Stimulated activated CD4-positive, alpha-beta T cell treated with anti-CD3 and anti-CD28 coated beads, Interleukin-15, amount 100 ng/mL, for 48 hours (primary cell): Measurements from ENCODE around the gene RAE1.
"Not testable (repeated sequence)": the region's sequence is repeated elsewhere in the genome, so short reads cannot be mapped to it uniquely, and the experiment has no call there.

Experiments used
- DNase-seq, 2 donors: peaks; one replicate each; pipeline ENCODE4 v3.0.0-alpha.2; 2020; ENCODE audit warnings: low read depth in 2 of 2

RAE1 gene

DNA sequence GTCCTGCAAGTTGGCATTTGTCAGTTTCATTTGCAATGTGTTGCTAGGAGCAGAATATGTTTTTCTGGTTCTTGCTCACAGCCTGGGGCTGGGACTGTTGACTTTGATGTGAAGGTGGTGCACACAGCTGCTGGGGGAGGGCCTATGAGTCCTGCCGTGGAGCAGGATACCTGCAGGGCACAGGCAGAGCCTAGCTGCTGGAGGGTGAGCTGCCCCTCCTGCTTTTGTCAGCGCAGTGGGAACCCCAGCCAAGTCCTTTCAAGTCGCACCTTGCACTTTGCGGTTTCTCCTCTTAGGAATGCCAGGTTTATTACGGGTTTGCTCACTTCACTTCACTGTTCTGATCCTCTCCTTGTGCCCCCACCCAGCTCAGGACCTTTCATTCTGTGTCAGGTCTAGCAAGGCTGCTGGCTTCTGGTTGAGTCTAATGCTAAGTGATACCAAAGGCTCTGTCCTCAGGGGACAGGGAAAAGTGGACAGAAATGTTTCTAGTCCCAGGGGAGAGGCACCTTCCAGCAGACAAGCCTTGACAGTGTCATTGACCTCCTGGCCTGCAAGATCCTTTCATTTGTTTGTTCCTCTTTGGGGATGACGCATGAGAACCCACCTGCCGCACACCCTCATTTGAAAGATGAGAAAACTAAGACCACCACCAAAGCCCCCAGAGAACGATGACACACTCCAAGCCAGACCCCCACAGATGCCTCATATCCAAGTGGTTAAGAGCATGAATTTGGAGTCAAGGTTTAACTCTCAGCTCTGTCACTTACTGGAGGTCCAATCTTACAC is 24.2 kb upstream of the RAE1 start:
- DNase-seq, result no peak

DNA sequence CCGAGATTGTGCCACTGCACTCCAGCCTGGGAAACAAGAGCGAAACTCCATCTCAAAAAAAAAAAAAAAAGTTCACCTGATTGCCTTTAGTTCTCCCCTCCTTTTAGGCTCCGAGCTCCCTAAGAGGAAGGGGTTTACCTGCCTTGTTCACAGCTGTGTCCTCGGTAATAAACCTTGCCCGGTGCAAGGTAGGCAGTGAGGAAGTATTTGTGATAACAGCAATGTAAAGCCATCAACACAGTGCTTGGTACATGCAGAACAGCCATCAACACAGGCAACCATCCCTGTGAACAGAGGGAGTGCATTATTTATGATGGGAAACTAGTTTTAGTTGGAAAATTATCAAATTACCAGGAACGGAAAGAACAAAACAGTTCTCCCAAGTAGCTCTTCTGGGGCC is 23.2 kb upstream of the RAE1 start:
- no peak for DNase-seq

DNA sequence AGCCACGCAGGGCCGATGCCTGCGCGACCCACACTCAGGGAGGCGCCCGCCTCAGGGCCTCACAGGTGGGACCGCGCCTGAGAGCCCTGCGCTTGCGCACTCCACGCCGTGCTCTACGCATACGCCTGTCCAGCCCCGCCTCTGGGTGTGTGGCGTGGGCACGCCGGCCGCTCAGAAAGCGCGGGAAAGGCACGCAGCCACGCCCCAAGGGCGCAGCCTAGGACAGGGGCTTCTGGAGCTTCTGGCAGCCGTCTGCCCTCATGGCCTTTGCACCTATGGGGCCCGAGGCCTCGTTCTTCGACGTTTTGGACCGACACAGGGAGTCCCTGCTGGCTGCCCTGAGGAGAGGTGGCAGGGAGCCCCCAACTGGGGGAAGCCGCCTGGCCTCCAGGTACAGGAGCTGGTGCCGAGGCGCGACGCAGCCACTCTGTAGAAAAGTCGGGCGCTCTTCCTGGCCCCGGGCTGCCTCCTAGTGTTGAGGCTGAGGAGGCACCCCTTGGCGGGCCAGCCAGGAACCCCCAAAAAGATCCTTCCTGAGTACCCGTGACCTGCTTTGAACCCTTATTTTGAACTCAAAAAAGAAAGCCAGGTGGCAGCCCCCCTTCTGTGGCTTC is 21.3 kb upstream of the RAE1 start, which contains the start of gene SPO11:
TSS of gene SPO11 (plus strand) at position 196 of the 614 bp plus-strand sequence. CDS start at position 261, 65 bp downstream.
- no peak for DNase-seq

DNA sequence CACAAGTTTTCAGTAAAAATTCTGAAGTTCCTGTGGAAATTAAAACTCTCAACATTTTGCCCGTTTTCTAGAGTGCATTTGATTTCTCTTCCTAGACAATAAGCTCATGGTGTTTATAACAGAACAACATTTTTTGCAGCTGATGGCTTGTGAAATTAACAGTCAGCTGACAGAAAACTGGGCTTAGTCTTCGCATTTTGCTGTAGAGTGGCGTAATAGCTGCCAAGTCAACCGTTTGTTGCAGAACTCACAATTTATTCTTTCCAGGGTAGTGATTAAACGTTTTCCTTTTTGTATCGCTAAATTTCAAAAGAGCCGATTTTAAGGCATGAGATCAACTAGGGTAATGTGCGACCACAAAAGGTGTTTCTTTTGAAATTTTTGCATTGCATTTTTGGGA is 20.1 kb upstream of the RAE1 start:
- no peak for DNase-seq

DNA sequence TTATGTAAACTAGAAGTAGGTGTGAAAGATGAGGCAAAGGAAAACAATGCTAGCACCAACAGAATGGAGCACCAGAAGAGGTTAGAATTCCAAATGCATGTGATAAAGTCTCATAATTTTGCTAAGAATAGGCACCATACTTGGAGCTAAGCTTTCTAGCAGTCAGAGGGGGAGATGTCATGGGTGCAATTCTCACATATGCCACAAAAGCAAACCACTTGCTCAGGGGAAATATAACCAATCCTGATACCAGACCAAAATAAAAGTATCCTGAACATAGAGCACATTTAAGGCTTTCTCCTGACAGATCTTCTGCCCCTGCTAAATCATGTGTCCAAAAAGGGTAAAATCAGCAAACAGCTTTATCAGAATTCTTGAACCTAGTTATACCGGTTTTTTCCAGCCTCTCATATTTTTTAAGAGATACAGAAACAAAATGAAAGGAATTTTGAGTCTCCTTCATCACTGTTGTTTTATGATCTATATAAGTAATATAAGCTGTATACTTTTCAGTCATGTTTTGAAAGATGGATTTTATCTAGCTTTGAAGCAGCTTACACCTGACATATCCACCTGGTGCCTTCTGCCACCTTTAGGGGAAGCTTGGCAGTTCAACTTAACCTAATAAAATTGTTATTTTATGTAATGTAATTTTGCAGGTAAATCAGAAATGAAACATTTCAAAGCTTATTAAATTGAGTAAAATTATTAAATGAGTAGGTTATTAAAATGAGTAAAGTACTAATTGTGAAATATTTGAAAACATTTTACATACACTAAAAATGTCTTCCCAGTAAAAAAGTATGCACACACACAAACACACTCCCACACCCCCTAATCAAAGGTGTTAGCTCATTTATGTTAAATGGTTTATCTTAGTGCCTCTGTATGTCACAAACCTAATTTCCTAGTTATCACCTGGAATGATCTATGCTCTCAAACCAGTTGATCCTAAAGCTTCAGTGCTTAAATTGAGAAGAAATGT is 18.7 kb upstream of the RAE1 start:
- no peak for DNase-seq

DNA sequence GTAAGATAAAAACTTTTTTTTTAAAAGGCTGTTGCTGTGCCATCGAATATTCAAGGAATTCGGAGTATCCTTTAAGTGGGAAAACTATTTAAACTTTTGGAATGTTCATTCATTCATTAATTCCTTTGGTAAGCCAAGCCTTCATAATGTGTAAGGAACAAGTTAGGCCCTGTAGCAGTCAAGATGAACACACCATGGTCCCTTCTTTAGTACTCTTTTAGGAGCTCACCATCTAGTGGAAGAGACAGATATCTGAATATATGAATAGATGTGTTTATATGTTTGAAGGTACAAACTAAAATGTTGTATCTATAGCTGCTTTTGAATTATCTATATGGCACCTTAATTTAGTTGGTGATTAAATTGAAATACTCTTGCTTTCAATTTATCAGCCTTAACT is 15.7 kb upstream of the RAE1 start:
- no peak for DNase-seq

DNA sequence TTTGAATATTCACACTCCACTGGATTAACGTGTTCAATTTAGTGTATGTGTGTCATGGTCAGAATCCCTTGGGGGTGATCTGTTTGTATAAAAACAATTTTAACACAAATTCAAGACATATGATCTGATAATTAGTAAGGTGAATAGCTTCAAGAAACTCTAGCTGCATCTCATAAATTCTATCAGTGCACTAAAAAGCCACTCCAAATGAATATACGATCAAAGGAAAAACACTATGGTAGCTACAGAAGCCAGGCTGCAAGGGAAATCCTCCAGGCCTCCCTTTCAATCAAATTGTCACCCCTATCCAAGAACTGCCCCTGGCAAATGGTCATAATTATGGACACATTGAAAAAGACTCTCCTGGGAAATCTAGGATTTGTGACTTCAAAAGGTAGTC is 9.4 kb upstream of the RAE1 start:
- no peak for DNase-seq

DNA sequence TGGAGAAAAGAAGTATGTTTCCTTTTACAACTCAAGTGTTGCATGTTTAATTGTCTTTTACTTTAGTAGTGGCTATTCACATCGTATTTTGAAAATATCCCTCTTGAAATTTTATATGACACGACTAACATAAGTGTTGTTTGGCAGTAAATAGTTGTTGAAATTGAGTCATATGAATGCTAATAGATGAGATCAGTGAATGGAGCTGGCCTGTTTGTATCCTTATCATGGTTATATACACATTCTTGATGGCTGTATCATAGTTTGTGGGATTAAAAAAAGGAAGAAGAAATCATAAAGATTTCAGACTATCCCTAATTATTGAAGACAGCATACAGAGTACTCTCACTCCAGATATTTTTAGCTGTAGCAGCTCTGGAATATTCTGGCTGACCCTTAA is 8.2 kb upstream of the RAE1 start:
- no peak for DNase-seq

DNA sequence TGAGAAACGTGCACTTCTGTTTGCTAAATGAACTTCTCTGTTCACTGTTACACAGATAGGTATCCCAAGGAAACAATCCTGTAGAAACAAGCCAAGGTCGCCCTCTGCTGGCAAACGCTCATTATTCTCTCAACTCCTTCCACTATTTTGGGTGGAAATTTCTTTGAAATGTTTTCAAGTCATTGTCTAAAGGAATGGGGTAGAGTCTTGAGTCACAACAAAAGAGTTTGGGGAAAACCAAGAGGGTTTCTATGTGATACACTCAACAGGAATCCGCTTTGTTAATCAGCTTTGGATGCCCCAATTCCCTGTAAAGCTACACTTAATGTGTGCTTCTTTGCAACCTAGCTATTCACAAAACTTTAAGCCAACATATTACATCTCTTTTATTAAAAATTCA is 4.6 kb upstream of the RAE1 start:
- DNase-seq, result peak; percentile 44 to 66

DNA sequence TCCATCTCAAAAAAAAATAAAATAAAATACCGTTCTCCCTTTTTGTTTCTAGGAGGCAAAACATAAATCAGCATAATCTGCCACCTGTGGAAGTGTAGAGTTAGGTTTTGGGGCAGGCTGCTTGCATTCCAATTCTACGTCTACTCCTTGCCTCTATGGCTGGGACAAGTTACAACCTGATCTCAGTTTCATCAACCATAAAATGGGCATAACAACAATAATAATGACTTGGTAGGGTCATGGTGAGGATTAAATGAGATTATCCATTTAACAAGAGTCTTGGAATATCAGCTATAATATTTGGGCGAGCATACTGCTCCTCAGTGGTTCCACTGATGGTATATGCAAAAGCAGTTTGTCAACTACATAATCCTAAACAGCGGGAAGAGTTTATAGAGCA is 3.7 kb upstream of the RAE1 start:
- DNase-seq, result no peak

DNA sequence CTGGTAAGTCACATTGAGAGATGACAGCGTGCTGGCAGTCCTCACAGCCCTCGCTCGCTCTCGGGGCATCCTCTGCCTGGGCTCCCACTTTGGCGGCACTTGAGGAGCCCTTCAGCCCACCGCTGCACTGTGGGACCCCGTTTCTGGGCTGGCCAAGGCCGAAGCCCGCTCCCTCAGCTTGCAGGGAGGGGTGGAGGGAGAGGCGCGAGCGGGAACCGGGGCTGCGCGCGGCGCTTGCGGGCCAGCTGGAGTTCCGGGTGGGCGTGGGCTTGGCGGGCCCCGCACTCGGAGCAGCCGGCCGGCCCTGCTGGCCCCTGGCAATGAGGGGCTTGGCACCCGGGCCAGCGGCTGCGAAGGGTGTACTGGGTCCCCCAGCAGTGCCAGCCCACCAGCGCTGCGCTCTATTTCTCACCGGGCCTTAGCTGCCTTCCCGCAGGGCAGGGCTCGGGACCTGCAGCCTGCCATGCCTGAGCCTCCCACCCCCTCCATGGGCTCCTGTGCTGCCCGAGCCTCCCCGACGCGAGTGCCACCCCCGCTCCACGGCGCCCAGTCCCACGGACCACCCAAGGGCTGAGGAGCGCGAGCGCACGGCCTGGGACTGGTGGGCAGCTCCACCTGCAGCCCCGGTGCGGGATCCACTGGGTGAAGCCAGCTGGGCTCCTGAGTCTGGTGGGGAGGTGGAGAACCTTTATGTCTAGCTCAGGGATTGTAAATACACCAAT is 2.7 kb upstream of the RAE1 start:
- not testable (repeated sequence) for DNase-seq

DNA sequence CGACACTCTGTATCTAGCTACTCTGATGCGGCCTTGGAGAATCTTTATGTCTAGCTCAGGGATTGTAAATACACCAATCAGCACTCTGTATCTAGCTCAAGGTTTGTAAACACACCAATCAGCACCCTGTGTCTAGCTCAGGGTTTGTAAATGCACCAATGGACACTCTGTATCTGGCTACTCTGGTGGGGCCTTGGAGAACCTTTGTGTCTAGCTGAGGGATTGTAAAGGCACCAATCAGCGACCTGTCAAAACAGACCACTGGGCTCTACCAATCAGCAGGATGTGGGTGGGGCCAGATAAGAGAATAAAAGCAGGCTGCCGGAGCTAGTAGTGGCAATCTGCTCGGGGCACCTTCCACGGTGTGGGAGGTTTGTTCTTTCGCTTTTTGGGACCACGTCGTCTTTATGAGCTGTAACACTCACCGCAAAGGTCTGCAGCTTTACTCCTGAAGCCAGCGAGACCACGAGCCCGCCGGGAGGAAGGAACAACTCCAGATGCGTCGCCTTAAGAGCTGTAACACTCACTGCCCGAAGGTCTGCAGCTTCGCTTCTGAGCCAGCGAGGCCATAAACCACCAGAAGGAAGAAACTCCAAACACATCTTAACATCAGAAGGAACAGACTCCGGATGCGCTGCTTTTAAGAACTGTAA is 2.0 kb upstream of the RAE1 start:
- not testable (repeated sequence) for DNase-seq

DNA sequence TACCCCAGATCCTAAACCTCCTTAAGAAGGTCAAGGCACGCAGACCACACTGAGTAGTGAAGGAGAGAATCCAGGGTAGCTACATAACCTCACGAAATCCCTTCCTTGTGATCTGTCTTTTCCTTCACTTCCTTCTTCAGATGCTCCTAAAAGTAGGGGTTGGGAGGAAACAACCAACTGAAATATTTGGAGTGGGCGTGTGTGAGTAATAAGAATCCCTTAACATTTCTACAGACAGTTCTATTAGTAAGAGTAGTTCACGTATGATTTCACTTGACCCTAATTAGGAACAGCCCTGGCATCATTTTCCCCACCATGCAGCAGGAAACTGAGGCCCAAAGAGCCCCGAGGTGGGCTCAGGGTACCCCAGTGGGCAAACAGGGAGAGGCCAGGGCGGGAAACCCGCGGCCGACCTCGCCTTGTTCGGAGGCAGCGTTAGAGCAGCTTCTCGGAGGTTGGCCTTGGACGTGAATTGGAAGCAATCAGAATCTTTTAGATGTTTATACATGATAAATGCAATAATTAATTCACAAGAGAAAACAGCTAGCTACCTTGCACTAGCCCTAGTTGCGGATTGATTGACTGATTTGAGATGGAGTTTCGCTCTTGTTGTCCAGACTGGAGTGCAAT is 859 bp upstream of the RAE1 start:
- no peak for DNase-seq

DNA sequence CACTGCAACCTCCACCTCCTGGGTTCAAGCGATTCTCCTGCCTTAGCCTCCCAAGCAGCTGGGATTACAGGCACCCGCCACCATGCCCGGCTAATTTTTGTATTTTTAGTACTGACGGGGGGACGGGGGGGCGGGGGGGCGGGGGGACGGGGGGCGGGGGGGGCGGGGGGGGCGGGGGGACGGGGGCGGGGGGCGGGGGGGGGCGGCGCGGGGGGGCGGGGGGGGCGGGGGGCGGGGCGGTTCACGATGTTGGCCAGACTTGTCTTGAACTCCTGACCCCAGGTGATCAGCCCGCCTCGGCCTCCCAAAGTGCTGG is 371 bp upstream of the RAE1 start:
- DNase-seq, result not testable (repeated sequence)

DNA sequence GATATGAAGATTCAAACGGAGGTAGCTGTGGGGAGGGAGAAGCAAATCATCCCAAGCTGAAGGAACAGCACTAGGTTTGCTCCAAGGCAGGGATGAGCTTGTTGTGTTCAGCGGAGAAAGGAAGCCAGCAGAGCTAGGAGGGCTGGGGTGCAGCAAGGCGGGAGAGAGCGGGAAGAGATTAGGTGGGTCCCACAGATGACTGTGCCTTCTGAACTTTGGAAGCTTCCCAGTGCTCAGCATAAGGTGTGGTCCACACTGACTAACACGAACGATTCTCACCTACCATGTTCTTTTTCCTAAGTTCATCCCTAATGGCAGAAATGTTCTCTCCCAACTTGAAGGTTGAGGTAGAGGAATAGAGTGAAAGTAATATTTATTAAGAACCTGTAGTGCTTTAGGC is 1.2 kb downstream of the RAE1 start:
- DNase-seq, result no peak

DNA sequence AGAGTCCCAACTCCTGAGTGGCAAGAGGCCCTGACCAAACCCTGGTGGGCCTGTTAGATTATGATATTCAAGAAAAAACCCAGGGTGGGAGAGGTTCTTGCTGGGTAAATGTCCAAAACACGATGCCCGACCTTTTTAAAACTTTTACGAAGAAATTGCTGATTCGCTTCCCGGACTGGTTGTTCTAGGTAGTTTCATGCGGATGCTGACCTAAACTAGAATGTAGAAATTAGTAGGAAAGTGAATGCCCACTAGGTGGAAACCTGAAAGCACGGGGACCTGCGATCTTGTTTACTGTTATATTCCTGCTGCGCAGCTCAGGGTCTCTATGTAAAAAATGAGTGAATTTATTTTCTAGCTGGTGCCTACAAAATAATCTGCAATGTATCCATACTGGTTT is 2.3 kb downstream of the RAE1 start:
- no peak for DNase-seq

DNA sequence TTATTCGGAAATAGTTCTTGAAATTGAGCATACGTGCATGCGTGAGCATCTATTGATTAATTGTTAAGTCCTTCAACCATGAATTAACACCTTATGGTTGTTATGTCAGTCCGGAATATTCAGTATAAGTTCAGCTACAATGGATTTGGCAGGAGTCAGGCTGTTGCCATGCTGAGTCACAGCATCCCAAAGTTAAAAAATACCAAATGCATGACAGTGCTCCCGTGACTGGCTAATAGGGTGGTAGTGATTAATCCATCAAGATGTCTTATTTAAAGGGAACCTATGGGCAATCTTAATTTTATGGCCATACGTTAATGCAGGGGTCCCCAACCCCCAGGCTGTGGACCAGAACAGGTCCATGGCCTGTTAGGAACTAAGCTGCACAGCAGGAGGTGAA is 10.5 kb downstream of the RAE1 start:
- DNase-seq, result no peak

DNA sequence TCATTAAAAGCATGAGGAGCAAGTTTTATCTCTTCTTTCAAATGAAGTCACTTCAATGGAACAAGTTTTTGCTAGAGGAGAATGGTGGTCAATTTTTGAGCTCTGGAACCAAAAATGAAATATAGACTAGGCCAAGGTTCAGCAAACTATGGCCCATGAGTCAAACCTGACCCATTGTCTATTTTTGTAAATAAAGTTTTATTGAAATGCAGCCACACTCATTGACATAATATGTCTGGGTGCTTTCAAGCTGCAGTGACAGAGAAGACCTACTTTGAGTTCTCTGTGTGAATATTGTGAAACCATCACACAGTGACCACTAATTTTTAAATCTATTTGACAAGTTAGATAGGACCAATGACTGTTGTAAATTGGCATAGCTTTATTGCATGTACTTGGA is 13.4 kb downstream of the RAE1 start:
- no peak for DNase-seq

DNA sequence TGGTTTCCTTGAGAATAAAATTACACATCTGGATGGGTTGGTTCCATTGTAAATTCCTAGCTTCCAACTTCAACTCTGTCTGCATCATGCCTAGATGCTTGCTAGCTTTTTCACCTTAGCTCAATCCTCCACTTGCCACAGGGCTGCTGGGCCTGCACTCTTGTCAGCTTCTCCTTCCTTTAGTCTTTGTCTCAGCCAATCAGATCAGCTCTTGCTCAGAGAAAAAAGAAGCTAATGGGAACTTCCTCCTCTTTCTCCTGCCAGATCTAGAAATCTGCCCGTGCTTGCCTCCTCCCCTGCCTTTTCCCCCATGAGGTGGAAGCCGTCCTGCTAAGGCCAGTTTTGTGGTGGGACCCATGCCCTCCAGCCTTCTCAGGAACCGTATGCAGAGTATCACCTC is 18.5 kb downstream of the RAE1 start:
- no peak for DNase-seq

DNA sequence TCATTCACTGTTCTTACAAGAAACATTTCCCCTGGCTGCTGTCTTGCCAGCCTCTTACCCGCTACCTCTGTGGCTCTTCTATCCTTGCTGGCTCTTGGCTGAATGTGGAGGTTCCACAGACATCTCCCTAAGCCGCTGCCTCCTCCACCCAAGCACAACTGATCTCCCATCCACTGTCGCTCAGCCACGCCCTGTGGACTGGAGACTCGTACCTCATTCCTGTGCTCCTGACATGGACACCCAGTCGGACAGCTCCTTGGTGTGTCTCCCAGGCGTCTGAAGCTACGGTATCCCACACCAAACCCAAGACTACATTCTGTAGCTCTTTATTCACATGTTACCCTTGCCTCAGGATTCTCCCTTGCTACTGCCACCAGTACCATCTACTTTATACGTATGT is 19.3 kb downstream of the RAE1 start:
- no peak for DNase-seq

DNA sequence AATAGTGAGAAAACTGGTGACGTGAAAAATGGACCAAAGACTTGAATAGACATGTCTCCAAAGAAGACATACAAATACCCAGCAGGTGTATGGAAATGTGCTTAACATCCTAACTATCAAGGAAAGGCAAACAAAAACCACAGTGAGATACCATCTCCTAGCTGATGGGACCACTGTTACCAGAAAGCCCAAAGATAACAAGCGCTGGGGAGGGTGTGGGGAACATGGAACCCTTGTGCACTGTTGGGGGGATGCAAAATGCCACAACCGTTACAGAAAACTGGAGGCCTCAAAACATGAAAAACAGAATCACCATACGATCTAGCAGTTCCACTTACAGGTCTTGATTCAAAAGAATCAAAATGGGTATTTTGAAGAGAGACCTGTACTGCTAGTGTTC is 20.3 kb downstream of the RAE1 start:
- no peak for DNase-seq
